GM19023 (cell line): Measurements from ENCODE around the gene SLC29A4.
"Not testable (repeated sequence)": the region's sequence is repeated elsewhere in the genome, so short reads cannot be mapped to it uniquely, and the experiment has no call there.

Source experiments
- ATAC-seq: cut with Tn5 transposase; IDR thresholded peaks from one replicate; pipeline ENCODE4 v1.9.1; 2021; ENCODE audit warnings: mild to moderate bottlenecking, moderate library complexity; ENCODE audit not compliant: unreplicated experiment

The SLC29A4 gene

GRCh38 chr7:5282543-5283316 lies at the start of gene SLC29A4:
SLC29A4 (plus strand) TSS chr7:5282943; CDS start chr7:5287817, 4,874 bp downstream.
- no peak for ATAC-seq

GRCh38 chr7:5234852-5235831 lies 47.6 kb upstream of the SLC29A4 start:
- no peak for ATAC-seq

GRCh38 chr7:5237286-5237685 lies 45.5 kb upstream of the SLC29A4 start:
- no peak for ATAC-seq

GRCh38 chr7:5238500-5238899 lies 44.2 kb upstream of the SLC29A4 start:
- no peak for ATAC-seq

GRCh38 chr7:5243261-5243660 lies 39.5 kb upstream of the SLC29A4 start:
- no peak for ATAC-seq

- ATAC-seq = no peak
Measured at GRCh38 chr7:5248201-5248885, 34.4 kb upstream of the SLC29A4 start.

GRCh38 chr7:5250787-5251186 lies 32.0 kb upstream of the SLC29A4 start:
- ATAC-seq = not testable (repeated sequence)

- not testable (repeated sequence) for ATAC-seq
Measured at GRCh38 chr7:5253529-5253928, 29.2 kb upstream of the SLC29A4 start.

- not testable (repeated sequence) for ATAC-seq
Measured at GRCh38 chr7:5254371-5254770, 28.4 kb upstream of the SLC29A4 start.

GRCh38 chr7:5255832-5256231 lies 26.9 kb upstream of the SLC29A4 start:
- ATAC-seq = no peak

GRCh38 chr7:5260530-5261068 lies 22.1 kb upstream of the SLC29A4 start:
- not testable (repeated sequence) for ATAC-seq

- not testable (repeated sequence) for ATAC-seq
Measured at GRCh38 chr7:5263066-5263465, 19.7 kb upstream of the SLC29A4 start.

- no peak for ATAC-seq
Measured at GRCh38 chr7:5265320-5266190, 17.2 kb upstream of the SLC29A4 start.

GRCh38 chr7:5266191-5267028 lies 16.3 kb upstream of the SLC29A4 start:
- ATAC-seq = no peak

GRCh38 chr7:5267829-5268228 lies 14.9 kb upstream of the SLC29A4 start:
- not testable (repeated sequence) for ATAC-seq

GRCh38 chr7:5269992-5270657 lies 12.6 kb upstream of the SLC29A4 start:
- ATAC-seq = not testable (repeated sequence)

GRCh38 chr7:5270788-5271187 lies 12.0 kb upstream of the SLC29A4 start:
- no peak for ATAC-seq

GRCh38 chr7:5273831-5274405 lies 8.8 kb upstream of the SLC29A4 start:
- not testable (repeated sequence) for ATAC-seq
